ENCODE data around the gene KANK4.

The KANK4 gene

GRCh38 chr1:62304515-62304914 lies 14.7 kb downstream of the KANK4 start:
- DNase-seq, result no peak

- peak; percentile 4 for DNase-seq
Measured at GRCh38 chr1:62301726-62302390, 17.4 kb downstream of the KANK4 start.

GRCh38 chr1:62299426-62300200 lies 19.6 kb downstream of the KANK4 start:
- peak; percentile 63 for DNase-seq

- DNase-seq, result peak; percentile 4
Measured at GRCh38 chr1:62295921-62296491, 23.2 kb downstream of the KANK4 start.

GRCh38 chr1:62294261-62294660 lies 25.0 kb downstream of the KANK4 start:
- DNase-seq, result peak; percentile 55

GRCh38 chr1:62288662-62289061 lies 30.6 kb downstream of the KANK4 start:
- no peak for DNase-seq

GRCh38 chr1:62288224-62288623 lies 31.0 kb downstream of the KANK4 start:
- no peak for DNase-seq

GRCh38 chr1:62286786-62287224 lies 32.4 kb downstream of the KANK4 start:
- DNase-seq, result peak; percentile 92

GRCh38 chr1:62285984-62286785 lies 33.0 kb downstream of the KANK4 start:
- peak; percentile 71 for DNase-seq

GRCh38 chr1:62285440-62285839 lies 33.8 kb downstream of the KANK4 start:
- no peak for DNase-seq

GRCh38 chr1:62283986-62284385 lies 35.2 kb downstream of the KANK4 start:
- DNase-seq, result no peak

GRCh38 chr1:62282909-62283755 lies 36.1 kb downstream of the KANK4 start:
- DNase-seq, result peak; percentile 3

GRCh38 chr1:62281922-62282555 lies 37.2 kb downstream of the KANK4 start:
- no peak for DNase-seq

GRCh38 chr1:62280960-62281465 lies 38.2 kb downstream of the KANK4 start:
- no peak for DNase-seq

- no peak for DNase-seq
Measured at GRCh38 chr1:62280150-62280549, 39.1 kb downstream of the KANK4 start.

GRCh38 chr1:62276791-62277190 lies 42.4 kb downstream of the KANK4 start:
- no peak for DNase-seq

- no peak for DNase-seq
Measured at GRCh38 chr1:62274496-62275485, 44.4 kb downstream of the KANK4 start.

- DNase-seq, result no peak
Measured at GRCh38 chr1:62273953-62274352, 45.3 kb downstream of the KANK4 start.

- no peak for DNase-seq
Measured at GRCh38 chr1:62271948-62272728, 47.1 kb downstream of the KANK4 start.
